Activated B cell treated with CpG ODN at 0.5 μM for 24 hours (primary cell): ENCODE data around the gene RAD51B. TPM values are rescaled to one million over a fixed set of nuclear protein-coding genes. Genes with fewer than 3 reads are reported as not detected.

ENCODE experiments used
- ATAC-seq: fragments of 200-7000 bp; cut with Tn5 transposase; one replicate; pipeline ENCODE4 v1.10.0; 2021; ENCODE audit warnings: low read depth, mild to moderate bottlenecking, moderate library complexity
- CTCF ChIA-PET: fragments of 350-600 bp; sonication (Branson Sonifier 250); formaldehyde crosslinking; loops from one replicate; lab custom pipeline; 2021; ENCODE audit warnings: antibody characterized with exemption; lab: Charles Lee
- POLR2A ChIA-PET: fragments of 350-600 bp; sonication (Branson Sonifier 250); formaldehyde crosslinking; loops from one replicate; lab custom pipeline; 2021; ENCODE audit warnings: antibody characterized with exemption; lab: Charles Lee
- DNase-seq: peaks from one replicate; pipeline ENCODE4 v3.0.0; 2022
- H3K27ac Mint-ChIP-seq: one replicate; pipeline ENCODE4 v1.8.0; 2020; ENCODE audit warnings: mixed read lengths
- H3K27me3 Mint-ChIP-seq: one replicate; pipeline ENCODE4 v1.8.0; 2021; ENCODE audit warnings: mixed read lengths
- H3K36me3 Mint-ChIP-seq: one replicate; pipeline ENCODE4 v1.8.0; 2021; ENCODE audit warnings: low read depth, mixed read lengths
- H3K4me1 Mint-ChIP-seq: one replicate; pipeline ENCODE4 v1.8.0; 2021; ENCODE audit warnings: mixed read lengths
- H3K4me3 Mint-ChIP-seq: one replicate; pipeline ENCODE4 v1.8.0; 2020; ENCODE audit warnings: mild to moderate bottlenecking, mixed read lengths
- H3K9me3 Mint-ChIP-seq: one replicate; pipeline ENCODE4 v1.8.0; 2020; ENCODE audit warnings: mixed read lengths
- intact Hi-C: fragments of 100-400 bp; cut with micrococcal nuclease; formaldehyde crosslinking; loops from one replicate; pipeline ENCODE4 v1.15.1; 2024
- total RNA-seq: library from RNA; stranded (reverse); gene quantifications from 2 replicates; pipeline ENCODE4 v1.2.3, GENCODE V29; 2022
- TF ChIP-seq, protein P1 (sequence below): fragments of 200-600 bp; IDR thresholded peaks from one replicate; pipeline ENCODE4 v1.8.0; 2022; ENCODE audit warnings: antibody characterized with exemption, mild to moderate bottlenecking

RAD51B gene
- total RNA-seq, 1 donor from 2014 or later = 53.9 TPM

DNA sequence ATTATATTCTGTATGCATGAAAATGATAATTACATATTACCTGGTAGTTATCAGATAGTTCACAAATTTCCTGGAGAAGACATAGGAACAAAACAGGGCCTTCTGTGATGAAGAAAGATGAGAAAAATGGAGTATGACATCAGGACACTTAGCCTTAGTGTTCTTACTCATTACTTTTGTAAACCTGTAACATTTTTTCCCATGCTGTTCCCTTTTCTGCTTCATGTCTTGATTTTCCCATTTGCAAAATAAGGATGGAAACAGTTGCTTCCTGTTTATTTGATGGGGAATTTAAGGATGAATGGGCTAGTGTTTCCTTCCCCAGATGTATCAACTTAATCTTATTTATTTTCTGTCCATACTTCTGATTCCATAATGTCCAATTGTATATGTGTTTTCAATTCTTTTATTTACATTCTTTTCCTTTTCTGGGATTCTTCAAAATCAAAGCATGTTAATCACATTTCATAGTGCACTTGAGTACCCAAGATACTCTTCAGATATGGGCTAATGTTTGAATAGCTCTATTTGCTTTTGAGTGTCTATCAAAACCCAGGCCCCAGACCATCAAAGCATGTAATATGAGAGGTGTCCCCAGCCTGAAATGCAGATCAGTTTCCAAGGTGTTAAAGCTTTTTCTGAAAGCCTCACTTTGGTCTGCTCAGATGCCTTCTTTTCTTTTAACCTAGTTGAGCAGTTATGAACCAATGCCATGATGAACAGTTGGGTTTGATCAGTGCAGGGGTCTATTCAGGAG, 260.5 kb downstream of the RAD51B start:
- POLR2A ChIA-PET = no interaction called here
- TF ChIP-seq, protein P1, sequence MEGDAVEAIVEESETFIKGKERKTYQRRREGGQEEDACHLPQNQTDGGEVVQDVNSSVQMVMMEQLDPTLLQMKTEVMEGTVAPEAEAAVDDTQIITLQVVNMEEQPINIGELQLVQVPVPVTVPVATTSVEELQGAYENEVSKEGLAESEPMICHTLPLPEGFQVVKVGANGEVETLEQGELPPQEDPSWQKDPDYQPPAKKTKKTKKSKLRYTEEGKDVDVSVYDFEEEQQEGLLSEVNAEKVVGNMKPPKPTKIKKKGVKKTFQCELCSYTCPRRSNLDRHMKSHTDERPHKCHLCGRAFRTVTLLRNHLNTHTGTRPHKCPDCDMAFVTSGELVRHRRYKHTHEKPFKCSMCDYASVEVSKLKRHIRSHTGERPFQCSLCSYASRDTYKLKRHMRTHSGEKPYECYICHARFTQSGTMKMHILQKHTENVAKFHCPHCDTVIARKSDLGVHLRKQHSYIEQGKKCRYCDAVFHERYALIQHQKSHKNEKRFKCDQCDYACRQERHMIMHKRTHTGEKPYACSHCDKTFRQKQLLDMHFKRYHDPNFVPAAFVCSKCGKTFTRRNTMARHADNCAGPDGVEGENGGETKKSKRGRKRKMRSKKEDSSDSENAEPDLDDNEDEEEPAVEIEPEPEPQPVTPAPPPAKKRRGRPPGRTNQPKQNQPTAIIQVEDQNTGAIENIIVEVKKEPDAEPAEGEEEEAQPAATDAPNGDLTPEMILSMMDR = no peak
- intact Hi-C loops = loop anchor here (2.0 kb wide), 1 partner anchor 13 kb away; no protein-coding TSS in a partner anchor
- ATAC-seq (no peak), DNase-seq (no peak)
- CTCF ChIA-PET = no interaction called here
- no peaks in the 10 kb centered on the region for H3K27me3 Mint-ChIP-seq
- no peaks in the 10 kb centered on the region for H3K36me3 Mint-ChIP-seq
- H3K27ac Mint-ChIP-seq = no peak overlapping the region
- H3K4me1 Mint-ChIP-seq = peaks cover 49% of the 10 kb centered on the region
- H3K4me3 Mint-ChIP-seq = no peak overlapping the region
- H3K9me3 Mint-ChIP-seq = no peaks in the 10 kb centered on the region

DNA sequence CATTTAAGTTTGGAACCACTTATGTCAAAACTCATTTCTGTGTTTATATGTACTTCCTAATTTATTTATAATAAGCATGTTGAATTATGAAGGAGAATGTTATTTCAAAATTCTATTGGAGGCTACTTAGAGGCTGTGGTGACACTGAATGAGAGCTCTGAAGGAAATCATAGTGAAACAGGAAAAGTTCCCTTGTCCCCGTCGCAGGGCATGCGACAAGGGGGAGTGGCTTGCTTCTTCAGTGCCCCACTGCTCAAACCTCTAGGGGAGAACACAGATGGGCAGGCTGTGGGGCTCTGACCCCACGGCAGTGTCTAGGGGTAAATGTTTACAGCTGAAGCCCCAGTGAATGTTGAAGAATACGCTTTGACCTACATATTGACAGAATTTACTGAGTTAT, 261.9 kb downstream of the RAD51B start:
- no peak overlapping the region for H3K27ac Mint-ChIP-seq

DNA sequence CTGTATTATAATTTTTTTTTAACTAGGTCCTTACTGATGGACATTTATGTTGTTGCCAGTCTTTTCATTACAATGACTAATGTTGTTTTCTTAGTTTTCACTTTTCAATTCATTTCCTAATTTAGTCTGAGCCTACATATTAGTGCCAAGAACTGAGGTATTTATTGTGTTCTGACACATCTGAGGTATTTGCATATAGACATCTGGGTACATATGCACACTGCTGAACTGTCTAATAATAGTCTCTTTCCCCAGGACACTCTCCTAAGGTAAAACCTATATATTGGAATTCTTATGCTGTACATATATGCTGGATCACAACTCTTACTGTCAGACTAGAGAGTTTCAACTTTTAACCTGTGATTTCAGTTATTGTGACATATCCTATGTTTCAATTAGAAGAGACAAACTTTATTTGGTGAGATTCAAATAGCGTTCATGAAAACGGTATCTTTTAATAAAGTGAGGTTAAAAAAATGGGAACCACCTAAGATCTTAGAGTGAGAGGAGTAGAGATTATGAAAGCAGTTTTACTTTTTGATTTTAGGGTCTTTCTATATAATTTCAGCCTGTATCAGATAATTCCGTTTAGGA, 263.2 kb downstream of the RAD51B start:
- H3K9me3 Mint-ChIP-seq = no peaks in the 10 kb centered on the region
- POLR2A ChIA-PET = no interaction called here
- intact Hi-C loops = no loop called here

More for the DNA sequence above, 261.9 kb downstream of the RAD51B start:
- no peaks in the 10 kb centered on the region for H3K36me3 Mint-ChIP-seq
- ChIA-PET POLR2A (interaction anchor here (0.5 kb wide), 1 partner anchor 711 kb away, joined by 8 read pairs; the partner anchor contains the start of gene ZFP36L1), CTCF (no interaction called here)
- DNase-seq (no peak), ATAC-seq (peak; percentile 60)
- H3K4me1 Mint-ChIP-seq = peaks cover 46% of the 10 kb centered on the region
- no peaks in the 10 kb centered on the region for H3K27me3 Mint-ChIP-seq
- intact Hi-C loops = loop anchor here (2.0 kb wide), 1 partner anchor 15 kb away; no protein-coding TSS in a partner anchor
- no peaks in the 10 kb centered on the region for H3K9me3 Mint-ChIP-seq
- H3K4me3 Mint-ChIP-seq = peak overlapping the region; percentile 32
- TF ChIP-seq, protein P1 = no peak

DNA sequence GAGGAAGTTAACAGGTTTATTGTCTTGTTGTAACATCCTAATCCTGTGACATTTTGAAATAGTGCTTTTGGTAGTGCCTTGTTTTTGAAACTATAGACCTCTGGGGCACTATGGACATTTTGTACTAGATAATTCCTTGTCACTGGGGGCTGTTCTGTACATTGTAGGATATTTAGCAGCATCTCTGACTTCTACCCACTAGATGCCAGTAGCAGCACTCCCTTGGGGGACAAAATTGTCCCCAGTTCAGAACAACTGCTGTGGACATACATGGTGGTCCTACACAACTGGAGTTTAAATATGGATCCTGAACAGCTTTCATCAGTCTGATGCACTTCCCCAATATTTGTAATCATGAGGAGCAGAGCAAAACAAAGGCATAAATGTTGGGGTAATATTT, 264.7 kb downstream of the RAD51B start:
- intact Hi-C loops = no loop called here
- Mint-ChIP-seq H3K4me3 (no peak overlapping the region), H3K36me3 (no peaks in the 10 kb centered on the region), H3K9me3 (no peaks in the 10 kb centered on the region), H3K27ac (no peak overlapping the region), H3K4me1 (peaks cover 42% of the 10 kb centered on the region), H3K27me3 (no peaks in the 10 kb centered on the region)
- ChIA-PET POLR2A (no interaction called here), CTCF (no interaction called here)
- TF ChIP-seq, protein P1 = no peak
- no peak for DNase-seq
- no peak for ATAC-seq

More for the DNA sequence above, 263.2 kb downstream of the RAD51B start:
- no peak for DNase-seq
- no peak for ATAC-seq
- H3K4me1 Mint-ChIP-seq = peaks cover 46% of the 10 kb centered on the region
- H3K36me3 Mint-ChIP-seq = no peaks in the 10 kb centered on the region
- no peak overlapping the region for H3K4me3 Mint-ChIP-seq
- TF ChIP-seq, protein P1 = no peak
- CTCF ChIA-PET = no interaction called here
- no peaks in the 10 kb centered on the region for H3K27me3 Mint-ChIP-seq
- no peak overlapping the region for H3K27ac Mint-ChIP-seq

DNA sequence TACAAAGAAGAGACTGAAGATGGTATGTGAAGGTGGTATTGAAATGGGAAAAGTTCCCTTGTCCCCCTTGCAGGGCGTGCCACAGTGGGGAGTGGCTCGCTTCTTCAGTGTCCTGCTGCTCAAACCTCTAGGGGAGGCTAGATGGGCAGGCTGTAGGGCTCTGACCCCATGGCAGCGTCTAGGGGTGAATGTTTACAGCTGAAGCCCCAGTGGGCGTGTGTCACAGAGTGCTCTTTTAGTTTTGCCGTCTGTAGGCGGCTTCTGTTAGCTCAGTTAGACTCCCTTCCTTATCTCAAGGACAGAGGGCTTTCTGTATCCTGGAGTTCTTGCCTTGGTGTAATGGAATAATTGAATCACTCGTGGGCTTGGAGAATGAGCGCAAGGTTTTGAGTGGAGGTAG, 266.2 kb downstream of the RAD51B start:
- POLR2A ChIA-PET = no interaction called here
- H3K27ac Mint-ChIP-seq = no peak overlapping the region
- H3K27me3 Mint-ChIP-seq = no peaks in the 10 kb centered on the region
- intact Hi-C loops = no loop called here
- CTCF ChIA-PET = no interaction called here
- no peaks in the 10 kb centered on the region for H3K36me3 Mint-ChIP-seq
- no peak for ATAC-seq
- no peak for DNase-seq
- TF ChIP-seq, protein P1 = no peak
- peaks cover 30% of the 10 kb centered on the region for H3K4me1 Mint-ChIP-seq
- no peaks in the 10 kb centered on the region for H3K9me3 Mint-ChIP-seq
- H3K4me3 Mint-ChIP-seq = no peak overlapping the region
